G401.6 (cell line): Measurements from ENCODE around the gene TCEAL6.
A peak's percentile ranks its signal among the peaks of the same experiment; 100 is the strongest.
"Not testable (repeated sequence)": the region's sequence is repeated elsewhere in the genome, so short reads cannot be mapped to it uniquely, and the experiment has no call there.

ENCODE experiments used
- FAIRE-seq: peaks from 2 replicates; lab custom pipeline; 2012; peaks lifted over from hg19 to GRCh38; lab: Jason Lieb, UNC

TCEAL6 gene

GRCh38 chrX:102142274-102142673, at the start of gene TCEAL6:
TSS of gene TCEAL6 (minus strand) at chrX:102142481.
- not testable (repeated sequence) for FAIRE-seq

GRCh38 chrX:102185967-102186720, 43.9 kb upstream of the TCEAL6 start:
- FAIRE-seq = no peak

GRCh38 chrX:102155806-102156179, 13.5 kb upstream of the TCEAL6 start, which contains the start of gene BEX5:
TSS of gene BEX5 (minus strand) at chrX:102155977. CDS start at chrX:102154265, 1,712 bp downstream.
- FAIRE-seq = no peak

- FAIRE-seq = no peak
These were observed 12.9 kb upstream of the TCEAL6 start for GRCh38 chrX:102154900-102155805.

- FAIRE-seq = no peak
These were observed 12.1 kb upstream of the TCEAL6 start for GRCh38 chrX:102154218-102154860.

GRCh38 chrX:102141631-102142030, 650 bp downstream of the TCEAL6 start:
- not testable (repeated sequence) for FAIRE-seq

GRCh38 chrX:102140876-102141275, 1.4 kb downstream of the TCEAL6 start:
- not testable (repeated sequence) for FAIRE-seq

- FAIRE-seq = no peak
These were observed 4.2 kb downstream of the TCEAL6 start for GRCh38 chrX:102138064-102138463.

- peak; percentile 25 for FAIRE-seq
These were observed 12.8 kb downstream of the TCEAL6 start for GRCh38 chrX:102129473-102129872.

- no peak for FAIRE-seq
These were observed 15.4 kb downstream of the TCEAL6 start for GRCh38 chrX:102126863-102127262.

- FAIRE-seq = not testable (repeated sequence)
These were observed 16.0 kb downstream of the TCEAL6 start for GRCh38 chrX:102126080-102126818.

GRCh38 chrX:102125436-102125835, 16.8 kb downstream of the TCEAL6 start, which contains the start of gene TCEAL2:
TSS of gene TCEAL2 (plus strand) at chrX:102125679. CDS start at chrX:102126831, 1,152 bp downstream.
- not testable (repeated sequence) for FAIRE-seq

GRCh38 chrX:102125014-102125413, 17.3 kb downstream of the TCEAL6 start:
- FAIRE-seq = not testable (repeated sequence)

- FAIRE-seq = no peak
These were observed 26.5 kb downstream of the TCEAL6 start for GRCh38 chrX:102115748-102116147.

- no peak for FAIRE-seq
These were observed 28.9 kb downstream of the TCEAL6 start for GRCh38 chrX:102113367-102113766.
